Esophagus muscularis mucosa (tissue), 4 donors: ENCODE data around the gene C1orf21.

Source experiments
- EP300 ChIP-seq: sonication (generic); formaldehyde crosslinking; IDR thresholded peaks from one replicate; pipeline ENCODE4 v1.6.1; 2017; ENCODE audit warnings: antibody characterized with exemption
- POLR2A ChIP-seq: fragments of 450-650 bp; IDR thresholded peaks from one replicate; pipeline ENCODE4 v1.6.1; 2017; ENCODE audit warnings: antibody characterized with exemption, moderate library complexity, mild to moderate bottlenecking, low read depth
- POLR2AphosphoS5 ChIP-seq, 2 donors: sonication (generic); formaldehyde crosslinking; IDR thresholded peaks; one replicate each; pipeline ENCODE4 v1.6.1; 2017; ENCODE audit warnings: antibody characterized with exemption in 2 of 2
- TF ChIP-seq, protein P1 (sequence below), 3 experiments: fragments of 200-600 bp in 2 of 3; fragments of 450-650 bp in 1 of 3; sonication (generic) in 2 of 3; IDR thresholded peaks; one replicate each; pipeline ENCODE4 v1.5.1; 2017 to 2019; ENCODE audit warnings: antibody characterized with exemption in 3 of 3, mild to moderate bottlenecking in 2 of 3, moderate library complexity in 1 of 3

GRCh38 chr1:184457500-184457899, 70.7 kb downstream of the C1orf21 start:
- TF ChIP-seq, protein P1, sequence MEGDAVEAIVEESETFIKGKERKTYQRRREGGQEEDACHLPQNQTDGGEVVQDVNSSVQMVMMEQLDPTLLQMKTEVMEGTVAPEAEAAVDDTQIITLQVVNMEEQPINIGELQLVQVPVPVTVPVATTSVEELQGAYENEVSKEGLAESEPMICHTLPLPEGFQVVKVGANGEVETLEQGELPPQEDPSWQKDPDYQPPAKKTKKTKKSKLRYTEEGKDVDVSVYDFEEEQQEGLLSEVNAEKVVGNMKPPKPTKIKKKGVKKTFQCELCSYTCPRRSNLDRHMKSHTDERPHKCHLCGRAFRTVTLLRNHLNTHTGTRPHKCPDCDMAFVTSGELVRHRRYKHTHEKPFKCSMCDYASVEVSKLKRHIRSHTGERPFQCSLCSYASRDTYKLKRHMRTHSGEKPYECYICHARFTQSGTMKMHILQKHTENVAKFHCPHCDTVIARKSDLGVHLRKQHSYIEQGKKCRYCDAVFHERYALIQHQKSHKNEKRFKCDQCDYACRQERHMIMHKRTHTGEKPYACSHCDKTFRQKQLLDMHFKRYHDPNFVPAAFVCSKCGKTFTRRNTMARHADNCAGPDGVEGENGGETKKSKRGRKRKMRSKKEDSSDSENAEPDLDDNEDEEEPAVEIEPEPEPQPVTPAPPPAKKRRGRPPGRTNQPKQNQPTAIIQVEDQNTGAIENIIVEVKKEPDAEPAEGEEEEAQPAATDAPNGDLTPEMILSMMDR (IDR thresholded peaks at IDR 0.05) = no peak
- no peak for TF ChIP-seq POLR2A
- TF ChIP-seq POLR2AphosphoS5 (IDR thresholded peaks at IDR 0.05) = no peak
- no peak for TF ChIP-seq EP300
